A549 (cell line): ENCODE data around the gene ALPK3. TPM values are rescaled to one million over a fixed set of nuclear protein-coding genes. Genes with fewer than 3 reads are reported as not detected.

Source experiments
- ATAC-seq, 2 experiments: fragments of 200-7000 bp in 1 of 2; fragments of >200 bp in 1 of 2; cut with Nextera tagmentation in 1 of 2; cut with Tn5 transposase in 1 of 2; 3 replicates each; pipeline versions ENCODE4 v1.8.0 to v1.9.1; 2018 to 2020; ENCODE audit warnings: mild to moderate bottlenecking in 1 of 2, moderate library complexity in 1 of 2
- CTCF ChIA-PET: fragments of 300-600 bp; sonication (Branson Sonifier 250); formaldehyde crosslinking; extraction: SDS; loops from one replicate; lab custom pipeline; 2021; ENCODE audit warnings: antibody characterized with exemption, inconsistent platforms; lab: Yijun Ruan, JAX
- POLR2A ChIA-PET: fragments of 350-600 bp; formaldehyde crosslinking; extraction: SDS; loops from one replicate; lab custom pipeline; 2021; ENCODE audit warnings: antibody characterized with exemption, inconsistent platforms; lab: Yijun Ruan, JAX
- DNase-seq, 2 experiments: peaks; one replicate each; pipeline versions ENCODE4 v3.0.0 to v3.0.0-alpha.2; 2011 to 2016; ENCODE audit warnings: low read depth in 1 of 2, low spot score in 1 of 2
- FAIRE-seq: peaks from 2 replicates; lab custom pipeline; 2011; peaks lifted over from hg19 to GRCh38; lab: Jason Lieb, UNC
- H3K27ac ChIP-seq, 2 experiments: fragments of >200 bp; sonication (Bioruptor Twin); formaldehyde crosslinking; 3 replicates each; pipeline ENCODE4 v1.5.1; 2016 to 2017
- H3K4me1 ChIP-seq: fragments of >200 bp; sonication (Bioruptor Twin); formaldehyde crosslinking; 3 replicates; pipeline ENCODE4 v1.6.1; 2016
- H3K4me2 ChIP-seq: fragments of >200 bp; sonication (Bioruptor Twin); formaldehyde crosslinking; 3 replicates; pipeline ENCODE4 v1.6.1; 2016
- H3K4me3 ChIP-seq: fragments of >200 bp; sonication (Bioruptor Twin); formaldehyde crosslinking; 3 replicates; pipeline ENCODE4 v1.5.1; 2016
- H3K9me3 ChIP-seq: fragments of >200 bp; sonication (Bioruptor Twin); formaldehyde crosslinking; 3 replicates; pipeline ENCODE4 v1.6.1; 2016
- BCL3 ChIP-seq: fragments of >200 bp; sonication (Bioruptor Twin); formaldehyde crosslinking; IDR thresholded peaks from 3 replicates; pipeline ENCODE4 v1.6.1; 2016
- BHLHE40 ChIP-seq: IDR thresholded peaks from 2 replicates; pipeline ENCODE4 v1.6.1; 2012; ENCODE audit warnings: low read depth, low read length, inconsistent platforms
- CBX2 ChIP-seq: fragments of 200-600 bp; sonication (generic); IDR thresholded peaks from 2 replicates; pipeline ENCODE4 v1.6.1; 2016; ENCODE audit warnings: low read depth, mild to moderate bottlenecking, borderline replicate concordance
- CBX8 ChIP-seq: fragments of 200-600 bp; sonication (generic); IDR thresholded peaks from 2 replicates; pipeline ENCODE4 v1.6.1; 2016
- EHF ChIP-seq: fragments of 250-450 bp; sonication (Bioruptor Pico); IDR thresholded peaks from 2 replicates; pipeline ENCODE4 v1.5.0; 2020; ENCODE audit warnings: mild to moderate bottlenecking
- EHMT2 ChIP-seq: fragments of 200-600 bp; sonication (generic); IDR thresholded peaks from 2 replicates; pipeline ENCODE4 v1.6.1; 2016; ENCODE audit warnings: antibody characterized with exemption, low read depth, mild to moderate bottlenecking, moderate library complexity
- EP300 ChIP-seq, 2 experiments: fragments of >200 bp; sonication (Bioruptor Twin); formaldehyde crosslinking; IDR thresholded peaks; 2 replicates in 1 of 2; 3 replicates in 1 of 2; pipeline ENCODE4 v1.6.1; 2016 to 2017
- HES2 ChIP-seq: fragments of >200 bp; sonication (Bioruptor Twin); formaldehyde crosslinking; IDR thresholded peaks from 2 replicates; pipeline ENCODE4 v1.6.1; 2016
- HOXB13 ChIP-seq: fragments of 250-450 bp; sonication (Bioruptor Pico); IDR thresholded peaks from 2 replicates; pipeline ENCODE4 v1.5.0; 2020; ENCODE audit warnings: low read depth, mild to moderate bottlenecking, moderate library complexity
- JUN ChIP-seq, 2 experiments: fragments of >200 bp; sonication (Bioruptor Twin); formaldehyde crosslinking; IDR thresholded peaks; 2 replicates in 1 of 2; 3 replicates in 1 of 2; pipeline ENCODE4 v1.6.1; 2016 to 2017
- JUNB ChIP-seq: fragments of >200 bp; sonication (Bioruptor Twin); formaldehyde crosslinking; IDR thresholded peaks from 2 replicates; pipeline ENCODE4 v1.6.1; 2016
- KDM5A ChIP-seq: fragments of 200-600 bp; sonication (generic); IDR thresholded peaks from 2 replicates; pipeline ENCODE4 v1.6.1; 2016; ENCODE audit warnings: antibody characterized with exemption, mild to moderate bottlenecking
- MAX ChIP-seq: IDR thresholded peaks from 2 replicates; pipeline ENCODE4 v1.6.1; 2012
- MAZ ChIP-seq: fragments of 150-350 bp; IDR thresholded peaks from 2 replicates; pipeline ENCODE4 v1.6.1; 2014; ENCODE audit warnings: antibody characterized with exemption, low read depth, low read length, borderline replicate concordance
- NFE2L2 ChIP-seq: fragments of 150-350 bp; conservative IDR thresholded peaks from 2 replicates; pipeline ENCODE4 v1.6.1; 2014; ENCODE audit warnings: low read length
- POLR2A ChIP-seq: IDR thresholded peaks from 2 replicates; pipeline ENCODE4 v1.6.1; 2012; ENCODE audit warnings: mild to moderate bottlenecking, low read length
- RNF2 ChIP-seq: fragments of 200-600 bp; sonication (generic); IDR thresholded peaks from 2 replicates; pipeline ENCODE4 v1.6.1; 2016; ENCODE audit warnings: low read depth, mild to moderate bottlenecking, antibody characterized with exemption, moderate library complexity, borderline replicate concordance
- ZSCAN20 ChIP-seq: fragments of 250-450 bp; sonication (Bioruptor Pico); IDR thresholded peaks from 2 replicates; pipeline ENCODE4 v1.8.0; 2022; ENCODE audit warnings: mild to moderate bottlenecking, moderate library complexity
- WGBS: methylation state at CpG from one replicate; pipeline ENCODE4 v1.1.6; 2017; ENCODE audit errors: missing lambda C conversion rate; 5-methylcytosine and 5-hydroxymethylcytosine counted together
- polyA plus RNA-seq, 4 experiments: library from polyadenylated mRNA; depleted of rRNA in 3 of 4; stranded (reverse); fragments of >200 nt; fragmentation: RNase III in 1 of 4; extraction: RNeasy Plus Mini Kit Qiagen cat#74134 plus additional on column Dnase treatment in 1 of 4; gene quantifications; 2 replicates in 3 of 4; 3 replicates in 1 of 4; pipeline ENCODE4 v1.2.3, GENCODE V29; 2011 to 2017
- TF ChIP-seq, protein P1 (sequence below): fragments of >200 bp; sonication (Bioruptor Twin); formaldehyde crosslinking; IDR thresholded peaks from 3 replicates; pipeline ENCODE4 v1.5.1; 2016
- TF ChIP-seq, protein P2 (sequence below): IDR thresholded peaks from 2 replicates; pipeline ENCODE4 v1.6.1; 2012

Gene ALPK3
- polyA plus RNA-seq, 2 of the 4 experiments (the other 2 are of a cell fraction) = 0.26 to 0.30 TPM

GRCh38 chr15:84832448-84833040, 15.4 kb downstream of the ALPK3 start:
- no peak for FAIRE-seq
- peaks cover 14% of the 10 kb centered on the region for H3K4me1 ChIP-seq
- ChIA-PET POLR2A (no interaction called here), CTCF (interaction anchor here (0.8 to 6.5 kb wide), 7 partner anchors 12 to 177 kb away, joined by 3 to 34 read pairs (median 3); partner anchors contain the start of gene ALPK3)
- 48% methylated on average over 2 of the region's 2 CpGs for WGBS
- DNase-seq = no peak
- H3K27ac ChIP-seq = peak overlapping the region in 1 of 2 experiments; percentile 4; a peak in 1 of 6 replicates
- TF ChIP-seq EP300 (IDR thresholded peaks at IDR 0.05) (no peak), ZSCAN20 (CRISPR knock-in tag) (no peak), EHMT2 (no peak), RNF2 (no peak), CBX2 (no peak), HOXB13 (CRISPR knock-in tag) (no peak), MAX (no peak), BCL3 (no peak)
- TF ChIP-seq, protein P1, sequence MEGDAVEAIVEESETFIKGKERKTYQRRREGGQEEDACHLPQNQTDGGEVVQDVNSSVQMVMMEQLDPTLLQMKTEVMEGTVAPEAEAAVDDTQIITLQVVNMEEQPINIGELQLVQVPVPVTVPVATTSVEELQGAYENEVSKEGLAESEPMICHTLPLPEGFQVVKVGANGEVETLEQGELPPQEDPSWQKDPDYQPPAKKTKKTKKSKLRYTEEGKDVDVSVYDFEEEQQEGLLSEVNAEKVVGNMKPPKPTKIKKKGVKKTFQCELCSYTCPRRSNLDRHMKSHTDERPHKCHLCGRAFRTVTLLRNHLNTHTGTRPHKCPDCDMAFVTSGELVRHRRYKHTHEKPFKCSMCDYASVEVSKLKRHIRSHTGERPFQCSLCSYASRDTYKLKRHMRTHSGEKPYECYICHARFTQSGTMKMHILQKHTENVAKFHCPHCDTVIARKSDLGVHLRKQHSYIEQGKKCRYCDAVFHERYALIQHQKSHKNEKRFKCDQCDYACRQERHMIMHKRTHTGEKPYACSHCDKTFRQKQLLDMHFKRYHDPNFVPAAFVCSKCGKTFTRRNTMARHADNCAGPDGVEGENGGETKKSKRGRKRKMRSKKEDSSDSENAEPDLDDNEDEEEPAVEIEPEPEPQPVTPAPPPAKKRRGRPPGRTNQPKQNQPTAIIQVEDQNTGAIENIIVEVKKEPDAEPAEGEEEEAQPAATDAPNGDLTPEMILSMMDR = no peak
- H3K4me3 ChIP-seq = no peak overlapping the region
- H3K4me2 ChIP-seq = 0 out of 3 replicates have a peak overlapping the region, but pooled peaks have one; percentile 3
- ATAC-seq = no peak
- no peaks in the 10 kb centered on the region for H3K9me3 ChIP-seq

- no peak for TF ChIP-seq BHLHE40
- TF ChIP-seq KDM5A = no peak
- TF ChIP-seq RNF2 = no peak
- no peak for TF ChIP-seq CBX8
- no peak for TF ChIP-seq EHF
- no peak for TF ChIP-seq POLR2A
- no peak for TF ChIP-seq JUNB
- TF ChIP-seq, protein P2, sequence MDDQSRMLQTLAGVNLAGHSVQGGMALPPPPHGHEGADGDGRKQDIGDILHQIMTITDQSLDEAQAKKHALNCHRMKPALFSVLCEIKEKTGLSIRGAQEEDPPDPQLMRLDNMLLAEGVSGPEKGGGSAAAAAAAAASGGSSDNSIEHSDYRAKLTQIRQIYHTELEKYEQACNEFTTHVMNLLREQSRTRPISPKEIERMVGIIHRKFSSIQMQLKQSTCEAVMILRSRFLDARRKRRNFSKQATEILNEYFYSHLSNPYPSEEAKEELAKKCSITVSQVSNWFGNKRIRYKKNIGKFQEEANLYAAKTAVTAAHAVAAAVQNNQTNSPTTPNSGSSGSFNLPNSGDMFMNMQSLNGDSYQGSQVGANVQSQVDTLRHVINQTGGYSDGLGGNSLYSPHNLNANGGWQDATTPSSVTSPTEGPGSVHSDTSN = no peak
- no peak for TF ChIP-seq MAZ
- no peak for TF ChIP-seq JUN (IDR thresholded peaks at IDR 0.05)
- TF ChIP-seq NFE2L2 = no peak
- TF ChIP-seq HES2 = no peak
- ATAC-seq = peak in 1 of 2 experiments; percentile 56; a peak in 3 of 6 replicates
- ChIA-PET CTCF (interaction anchor here (0.6 to 3.2 kb wide), 10 partner anchors 8 to 95 kb away, joined by 3 to 13 read pairs (median 4); no protein-coding TSS in a partner anchor), POLR2A (no interaction called here)
- 59% methylated on average over 4 of the region's 4 CpGs for WGBS
- DNase-seq = no peak
- H3K4me1 ChIP-seq = peaks cover 14% of the 10 kb centered on the region
- H3K9me3 ChIP-seq = no peaks in the 10 kb centered on the region
- H3K27ac ChIP-seq = peak overlapping the region in 1 of 2 experiments; percentile 18; a peak in 2 of 6 replicates
- no peak overlapping the region for H3K4me3 ChIP-seq
- no peak for FAIRE-seq
- H3K4me2 ChIP-seq = no peak overlapping the region
Observed at GRCh38 chr15:84833447-84834228, 16.5 kb downstream of the ALPK3 start.
